ENCODE measurements around the gene ZNF337.

GRCh38 chr20:25675161-25675560 is 21.5 kb downstream of the ZNF337 start:
- TF ChIP-seq, protein P1, sequence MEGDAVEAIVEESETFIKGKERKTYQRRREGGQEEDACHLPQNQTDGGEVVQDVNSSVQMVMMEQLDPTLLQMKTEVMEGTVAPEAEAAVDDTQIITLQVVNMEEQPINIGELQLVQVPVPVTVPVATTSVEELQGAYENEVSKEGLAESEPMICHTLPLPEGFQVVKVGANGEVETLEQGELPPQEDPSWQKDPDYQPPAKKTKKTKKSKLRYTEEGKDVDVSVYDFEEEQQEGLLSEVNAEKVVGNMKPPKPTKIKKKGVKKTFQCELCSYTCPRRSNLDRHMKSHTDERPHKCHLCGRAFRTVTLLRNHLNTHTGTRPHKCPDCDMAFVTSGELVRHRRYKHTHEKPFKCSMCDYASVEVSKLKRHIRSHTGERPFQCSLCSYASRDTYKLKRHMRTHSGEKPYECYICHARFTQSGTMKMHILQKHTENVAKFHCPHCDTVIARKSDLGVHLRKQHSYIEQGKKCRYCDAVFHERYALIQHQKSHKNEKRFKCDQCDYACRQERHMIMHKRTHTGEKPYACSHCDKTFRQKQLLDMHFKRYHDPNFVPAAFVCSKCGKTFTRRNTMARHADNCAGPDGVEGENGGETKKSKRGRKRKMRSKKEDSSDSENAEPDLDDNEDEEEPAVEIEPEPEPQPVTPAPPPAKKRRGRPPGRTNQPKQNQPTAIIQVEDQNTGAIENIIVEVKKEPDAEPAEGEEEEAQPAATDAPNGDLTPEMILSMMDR (IDR thresholded peaks at IDR 0.05; ENCODE audit: low read length): no peak
- no peak for TF ChIP-seq EZH2 (IDR thresholded peaks at IDR 0.05; ENCODE audit: borderline replicate concordance, low read length)
